IPS-NIHi11 (cell line): ENCODE measurements around the gene POLE.

Experiments
- DNase-seq: peaks from one replicate; pipeline ENCODE4 v3.0.0; 2012; ENCODE audit warnings: mixed read lengths, low spot score

The POLE gene

GRCh38 chr12:132629330-132629729, 57.8 kb downstream of the POLE start:
- DNase-seq: no peak

- DNase-seq: no peak
These were observed 61.3 kb downstream of the POLE start for GRCh38 chr12:132625731-132626430.

GRCh38 chr12:132624910-132625630, 62.1 kb downstream of the POLE start:
- no peak for DNase-seq

- DNase-seq: no peak
These were observed 62.8 kb downstream of the POLE start for GRCh38 chr12:132624186-132624855.

GRCh38 chr12:132623072-132623869, 63.9 kb downstream of the POLE start:
- no peak for DNase-seq

GRCh38 chr12:132622437-132623071, 64.6 kb downstream of the POLE start:
- DNase-seq: peak; percentile 10

GRCh38 chr12:132621657-132622435, 65.3 kb downstream of the POLE start:
- DNase-seq: peak; percentile 17

- peak; percentile 12 for DNase-seq
These were observed 66.1 kb downstream of the POLE start for GRCh38 chr12:132620899-132621656.

- no peak for DNase-seq
These were observed 66.8 kb downstream of the POLE start for GRCh38 chr12:132620113-132620898.

GRCh38 chr12:132619386-132620112, 67.6 kb downstream of the POLE start:
- DNase-seq: peak; percentile 58

- DNase-seq: no peak
These were observed 68.1 kb downstream of the POLE start for GRCh38 chr12:132619071-132619385.

- DNase-seq: peak; percentile 75
These were observed 68.5 kb downstream of the POLE start, which contains the start of gene P2RX2 for GRCh38 chr12:132618683-132619043. Gene P2RX2 (plus strand): TSS chr12:132618776. CDS start chr12:132618817, 41 bp downstream.

- peak; percentile 79 for DNase-seq
These were observed 69.1 kb downstream of the POLE start for GRCh38 chr12:132617822-132618682.

- no peak for DNase-seq
These were observed 69.9 kb downstream of the POLE start for GRCh38 chr12:132617135-132617701.

- DNase-seq: no peak
These were observed 71.5 kb downstream of the POLE start for GRCh38 chr12:132615579-132616038.

GRCh38 chr12:132614861-132615578, 72.1 kb downstream of the POLE start:
- peak; percentile 84 for DNase-seq

- DNase-seq: no peak
These were observed 73.1 kb downstream of the POLE start for GRCh38 chr12:132614029-132614428.
